HG03280 (cell line): Measurements from ENCODE around the gene GSK3A.
A peak's percentile ranks its signal among the peaks of the same experiment; 100 is the strongest.

Experiments used
- ATAC-seq: cut with Tn5 transposase; IDR thresholded peaks from one replicate; pipeline ENCODE4 v1.9.1; 2021; ENCODE audit warnings: mild to moderate bottlenecking, moderate library complexity; ENCODE audit not compliant: unreplicated experiment

GSK3A gene

DNA sequence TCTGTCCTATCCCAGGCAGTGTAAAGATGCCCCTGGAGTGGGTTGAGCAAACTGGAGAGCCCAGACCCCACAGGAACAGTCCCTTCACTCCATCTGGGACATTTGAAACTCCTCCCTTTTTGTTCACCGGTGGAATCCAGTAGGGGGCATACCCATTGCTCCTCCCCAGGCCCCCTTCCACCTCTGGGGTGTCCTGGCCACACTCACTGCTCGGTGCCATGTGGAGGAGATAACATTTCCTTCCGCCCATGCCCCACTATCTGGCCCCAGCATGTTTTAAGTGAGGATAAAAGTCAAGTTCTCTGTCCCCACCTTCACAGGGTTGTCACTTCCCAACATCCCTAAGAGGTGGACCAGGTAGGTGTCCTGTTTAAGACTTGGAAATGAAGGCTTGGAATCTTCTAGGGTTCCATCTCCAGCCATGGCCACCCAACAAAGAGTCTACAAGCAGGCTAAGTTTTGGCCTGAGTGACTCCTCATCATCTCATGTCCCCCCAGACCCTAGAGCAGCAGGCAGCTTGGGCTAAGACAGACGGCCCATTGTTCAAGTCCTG lies 13.0 kb downstream of the GSK3A start:
- no peak for ATAC-seq

DNA sequence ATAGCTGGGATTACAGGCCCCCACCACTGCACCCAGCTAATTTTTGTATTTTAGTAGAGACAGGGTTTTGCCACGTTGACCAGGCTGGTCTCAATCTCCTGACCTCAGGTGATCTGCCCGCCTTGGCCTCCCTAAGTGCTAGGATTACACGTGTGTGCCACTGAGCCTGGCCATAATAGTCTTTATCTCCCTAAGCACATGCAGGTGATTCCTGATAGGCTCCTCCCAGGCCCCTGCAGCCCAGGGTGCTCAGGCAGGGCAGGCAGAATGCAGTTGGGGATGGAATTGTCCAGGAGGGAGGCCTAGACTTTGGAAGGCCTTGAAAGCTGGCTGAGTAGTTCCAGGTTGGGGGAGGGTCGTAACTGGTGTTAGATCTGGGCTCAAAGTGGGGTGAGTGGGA lies 13.8 kb downstream of the GSK3A start:
- ATAC-seq, result no peak

DNA sequence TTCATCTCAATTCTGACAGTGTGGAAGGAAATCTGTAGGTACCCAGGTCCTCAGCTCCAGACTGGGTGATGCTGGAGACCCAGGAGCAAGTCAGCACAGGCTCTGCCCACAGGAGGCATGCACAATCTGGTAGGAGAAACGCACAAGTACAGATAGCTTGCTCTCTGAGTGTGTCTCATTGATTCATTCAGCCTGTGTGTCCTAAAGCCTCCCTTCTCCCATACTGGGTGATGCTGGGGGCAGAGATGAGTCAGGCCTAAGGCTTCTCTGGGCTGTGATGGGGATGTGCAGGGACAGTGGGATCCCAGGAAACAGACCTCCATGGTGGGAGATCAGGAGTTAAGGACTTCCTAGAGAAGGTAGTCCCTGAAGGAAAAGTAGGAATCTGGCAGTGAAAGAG lies 15.5 kb downstream of the GSK3A start:
- ATAC-seq, result no peak

DNA sequence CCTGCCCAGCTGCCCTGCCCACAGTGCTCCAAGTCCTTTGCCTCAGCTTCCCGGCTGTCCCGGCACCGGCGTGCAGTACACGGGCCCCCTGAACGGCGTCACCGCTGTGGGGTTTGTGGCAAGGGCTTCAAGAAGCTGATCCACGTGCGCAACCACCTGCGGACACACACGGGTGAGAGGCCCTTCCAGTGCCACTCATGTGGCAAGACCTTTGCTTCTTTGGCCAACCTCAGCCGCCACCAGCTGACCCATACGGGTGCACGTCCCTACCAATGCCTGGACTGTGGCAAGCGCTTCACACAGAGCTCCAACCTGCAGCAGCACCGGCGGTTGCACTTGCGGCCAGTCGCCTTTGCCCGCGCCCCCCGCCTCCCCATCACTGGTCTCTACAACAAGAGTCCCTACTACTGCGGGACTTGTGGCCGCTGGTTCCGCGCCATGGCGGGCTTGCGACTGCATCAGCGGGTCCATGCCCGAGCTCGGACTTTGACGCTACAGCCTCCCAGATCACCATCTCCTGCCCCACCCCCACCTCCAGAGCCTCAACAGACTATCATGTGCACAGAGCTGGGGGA lies 16.6 kb downstream of the GSK3A start:
- no peak for ATAC-seq

DNA sequence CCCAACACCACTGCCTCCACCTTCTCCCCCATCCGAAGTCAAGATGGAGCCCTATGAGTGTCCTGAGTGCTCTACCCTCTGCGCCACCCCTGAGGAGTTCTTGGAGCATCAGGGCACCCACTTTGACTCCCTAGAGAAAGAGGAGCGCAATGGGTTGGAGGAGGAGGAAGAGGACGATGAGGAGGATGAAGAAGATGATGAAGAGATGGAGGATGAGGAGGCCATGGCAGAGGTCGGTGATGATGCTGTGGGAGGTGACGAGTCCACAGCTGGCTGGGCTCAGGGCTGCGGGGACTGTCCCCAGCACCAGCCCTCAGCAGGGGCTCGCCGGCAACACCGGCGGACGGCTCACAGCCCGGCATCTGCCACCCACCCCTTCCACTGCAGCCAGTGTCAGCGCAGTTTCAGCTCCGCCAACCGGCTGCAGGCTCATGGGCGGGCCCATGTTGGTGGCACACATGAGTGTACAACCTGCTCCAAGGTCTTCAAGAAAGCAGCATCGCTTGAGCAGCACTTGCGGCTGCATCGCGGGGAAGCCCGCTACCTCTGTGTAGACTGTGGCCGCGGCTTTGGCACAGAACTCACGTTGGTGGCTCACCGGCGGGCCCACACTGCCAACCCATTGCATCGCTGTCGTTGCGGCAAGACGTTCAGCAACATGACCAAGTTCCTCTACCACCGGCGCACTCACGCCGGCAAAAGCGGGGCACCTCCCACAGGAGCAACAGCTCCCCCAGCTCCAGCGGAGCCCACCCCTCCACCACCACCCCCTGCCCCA lies 17.3 kb downstream of the GSK3A start:
- no peak for ATAC-seq

DNA sequence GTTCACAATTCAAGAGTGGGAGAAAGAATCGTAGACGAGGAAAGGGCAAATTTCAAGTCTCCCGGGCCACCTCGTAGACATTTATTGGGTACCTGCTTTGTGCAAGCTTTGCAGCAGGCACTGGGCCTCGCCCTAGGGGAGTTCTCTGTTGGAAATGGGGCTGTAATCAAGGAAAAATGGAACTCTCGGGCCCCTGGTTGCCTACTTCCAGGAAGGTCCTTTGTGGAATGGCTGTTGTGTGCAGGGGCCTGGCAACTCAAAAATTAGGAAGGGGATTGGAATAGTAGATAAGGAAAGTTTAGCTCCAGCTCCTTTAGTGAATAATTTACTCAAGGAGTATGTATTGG lies 21.7 kb downstream of the GSK3A start:
- ATAC-seq, result no peak

DNA sequence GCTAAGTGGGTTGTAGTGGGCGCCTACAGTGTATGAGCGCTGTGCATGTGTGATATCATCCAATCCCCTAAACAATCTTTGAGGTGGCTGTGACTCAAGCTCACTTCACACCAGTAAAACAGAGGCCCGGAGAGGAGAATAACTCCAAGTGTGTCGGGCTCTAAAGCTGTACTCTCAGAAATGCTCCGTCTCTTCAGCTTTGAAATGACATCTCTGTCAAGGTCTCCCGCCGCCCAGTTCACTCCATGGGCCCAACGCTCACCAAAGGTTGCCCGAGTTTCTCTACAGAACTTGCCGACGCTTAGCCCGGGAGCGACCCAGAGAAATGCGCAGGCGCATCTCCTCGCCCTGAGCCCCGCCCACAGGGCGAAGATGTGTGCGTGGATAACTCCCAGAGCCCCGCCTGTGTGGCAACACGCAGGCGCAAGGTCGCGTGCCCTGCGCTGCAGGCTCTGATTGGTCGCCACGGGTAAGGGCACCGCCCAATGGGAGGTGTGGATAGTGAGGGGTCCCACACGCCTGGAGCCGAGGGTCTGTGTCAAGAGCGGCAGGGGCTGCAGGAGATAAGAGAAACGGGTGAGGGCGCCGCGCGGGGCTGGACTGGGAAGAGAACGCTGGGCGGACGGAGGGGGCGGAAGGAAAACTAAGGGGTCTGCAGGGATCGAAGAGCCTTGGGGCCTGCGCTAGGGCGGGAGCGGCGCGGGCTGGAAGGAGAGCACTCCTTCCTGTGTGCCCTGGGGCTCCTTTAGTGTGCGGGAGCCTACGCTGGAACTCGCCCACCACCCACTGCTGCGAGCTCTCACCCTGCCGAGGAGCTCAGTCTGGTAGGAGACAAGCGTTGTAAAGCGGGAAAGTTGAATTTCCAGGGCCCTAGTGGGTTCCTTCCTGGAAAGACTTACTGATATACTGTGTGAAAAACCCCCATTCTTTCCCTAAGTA lies 22.3 kb downstream of the GSK3A start, which contains the start of gene ZNF526:
Gene ZNF526, plus strand, starts transcription at position 501 of the 939 bp plus-strand sequence. CDS start 4,092 bp downstream, outside the sequence.
- ATAC-seq, result peak; percentile 69

DNA sequence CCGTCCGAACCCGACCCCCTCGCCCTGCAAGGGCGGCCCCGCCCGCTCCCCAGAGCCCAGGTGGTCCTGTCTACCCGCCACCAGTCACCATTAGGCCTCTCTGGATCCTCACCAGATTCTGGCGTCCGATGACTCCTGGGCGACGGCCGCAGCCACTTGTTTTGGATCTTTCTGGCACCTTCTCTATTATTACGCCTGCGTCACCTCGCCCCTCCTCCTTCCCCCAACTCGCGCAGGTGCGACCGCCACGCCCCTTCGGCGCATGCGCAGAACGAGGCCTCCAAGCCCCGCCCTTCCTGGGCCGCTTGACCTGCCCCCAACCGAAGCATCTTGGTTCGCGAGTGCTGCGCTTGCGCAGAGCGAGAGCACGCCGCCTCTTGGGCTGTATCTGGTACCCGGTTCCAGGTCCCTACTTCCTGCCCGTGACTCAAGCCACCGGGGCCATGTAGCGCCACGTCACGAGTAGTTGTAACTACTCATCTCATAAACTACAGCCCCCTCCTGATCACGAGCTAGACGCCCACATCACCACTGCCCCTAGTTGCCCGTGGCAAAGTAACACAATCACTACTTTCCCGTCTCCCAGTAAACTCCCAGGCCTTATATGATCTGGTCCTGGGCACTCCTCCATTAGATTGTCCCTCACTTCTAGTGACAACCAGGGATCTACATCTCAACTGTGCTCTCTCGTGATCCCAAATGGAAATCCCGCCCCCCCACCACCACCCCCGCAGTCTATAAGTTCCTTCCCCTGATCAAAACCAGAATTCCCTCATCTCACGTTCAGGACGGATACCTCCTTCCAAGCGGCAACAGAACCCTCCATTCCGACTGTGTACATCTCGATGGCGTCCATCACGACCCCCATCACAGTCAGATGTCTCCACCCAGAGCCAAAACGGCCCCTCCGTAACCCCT lies 24.6 kb downstream of the GSK3A start, which contains the start of gene DEDD2:
Gene DEDD2, minus strand, starts transcription at position 158 of the 918 bp plus-strand sequence. CDS start 670 bp downstream, outside the sequence.
- ATAC-seq, result peak; percentile 67

DNA sequence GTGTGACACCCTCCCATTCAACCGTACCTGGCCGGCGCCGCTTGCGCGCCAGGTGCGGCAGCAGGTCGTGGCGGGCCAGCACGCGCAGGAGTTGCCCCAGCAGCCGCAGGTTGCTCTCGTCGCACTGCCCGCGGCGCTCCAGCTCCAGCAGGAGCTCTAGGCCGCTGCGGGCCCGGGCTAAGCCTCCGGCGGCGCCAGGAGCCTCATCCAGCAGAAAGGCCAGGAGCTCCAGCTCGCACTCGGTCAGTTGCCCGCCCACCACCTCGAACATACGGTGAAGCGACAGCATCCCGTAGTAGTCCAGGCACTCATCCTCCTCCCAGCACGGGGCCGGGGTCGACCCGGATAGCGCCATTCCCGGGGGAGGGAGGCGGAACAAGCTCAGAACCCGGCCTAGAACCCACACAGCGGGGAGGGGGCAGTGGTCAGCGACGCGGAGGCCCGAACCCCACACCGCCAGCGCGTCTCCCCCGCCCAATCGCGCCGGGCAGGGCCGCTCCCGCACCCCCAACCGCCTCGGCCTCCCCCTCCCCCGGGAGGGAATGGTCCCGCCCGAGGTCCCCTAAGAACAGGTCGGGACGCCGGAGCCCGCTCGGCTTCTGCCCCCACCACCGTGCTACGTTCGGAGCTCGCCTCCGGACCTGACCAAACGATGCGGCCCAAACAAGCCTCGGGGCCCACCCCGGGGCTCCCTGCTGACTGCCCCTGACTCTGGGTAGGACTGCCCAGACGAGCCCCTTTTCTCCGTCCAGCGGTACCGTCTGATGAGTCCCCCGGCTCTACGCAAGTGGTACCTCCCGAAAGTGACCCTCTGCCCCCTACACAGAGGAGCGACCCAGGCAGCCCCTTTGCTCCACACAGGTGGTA lies 25.5 kb downstream of the GSK3A start:
- peak; percentile 4 for ATAC-seq

DNA sequence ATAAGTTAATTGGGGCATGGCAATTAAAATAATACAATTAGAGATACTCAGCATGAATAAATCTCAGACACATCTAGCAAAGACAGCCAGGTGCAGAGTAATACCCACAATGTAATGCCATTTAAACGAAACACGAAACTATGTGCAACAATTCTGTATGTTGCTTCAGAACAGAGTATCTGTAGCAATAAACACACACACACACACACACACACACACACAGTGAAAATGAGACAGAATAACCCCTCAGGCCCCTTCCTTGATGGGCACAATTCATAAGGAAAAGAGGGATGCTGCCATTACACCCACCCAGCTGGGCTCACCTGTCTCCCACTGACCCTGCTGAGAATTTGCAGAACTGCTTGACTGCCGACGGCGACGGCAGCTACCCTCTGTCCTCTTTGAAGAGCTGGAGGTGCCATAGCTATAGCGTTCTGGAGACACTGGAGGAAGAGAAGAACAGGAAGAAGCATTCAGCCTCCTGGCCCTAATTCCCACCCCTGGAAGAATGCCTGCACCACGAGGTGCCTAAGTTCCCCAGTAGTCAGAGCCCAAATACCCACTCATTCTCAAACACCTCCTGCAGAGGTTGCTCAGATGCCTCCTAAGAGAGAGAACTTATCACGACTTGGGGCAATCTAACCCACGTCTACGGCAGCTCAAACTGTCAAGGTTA lies 27.5 kb downstream of the GSK3A start:
- ATAC-seq, result no peak

DNA sequence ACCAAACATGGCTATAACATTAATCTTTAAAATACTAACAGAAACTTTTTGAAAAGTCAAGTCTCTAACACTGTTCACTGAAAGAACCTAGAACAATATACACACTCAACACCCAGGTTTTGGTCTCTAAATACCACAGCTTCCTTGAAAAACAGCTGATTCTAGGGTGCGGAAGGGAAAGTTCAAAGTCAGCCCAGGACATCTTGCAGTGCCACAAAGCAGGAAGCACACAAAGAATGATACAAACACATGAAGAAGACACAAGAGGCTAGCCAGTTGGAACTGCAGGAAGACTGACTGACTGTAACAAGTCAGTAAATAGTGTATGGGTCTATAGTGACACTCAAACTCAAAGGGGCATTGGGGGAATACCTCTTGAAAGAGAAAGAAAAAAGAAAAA lies 29.5 kb downstream of the GSK3A start:
- ATAC-seq, result no peak

DNA sequence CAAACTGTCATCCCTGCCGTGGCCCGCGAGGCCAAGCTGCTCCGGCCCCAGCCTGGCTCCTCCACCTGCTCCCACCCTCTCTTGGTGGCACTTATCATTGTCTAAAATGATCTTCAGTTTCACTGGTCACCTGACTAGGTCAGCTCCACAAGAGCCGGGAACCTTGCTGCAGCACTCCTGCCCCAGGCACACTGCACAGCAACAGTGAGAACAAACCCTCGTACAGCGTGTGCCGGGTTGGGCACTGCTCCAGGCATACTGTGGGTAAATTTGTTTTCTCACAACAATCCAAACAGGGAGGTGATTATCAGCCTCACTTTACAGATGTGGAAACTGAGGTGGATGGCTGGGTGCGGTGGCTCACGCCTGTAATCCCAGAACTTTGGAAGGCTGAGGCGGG lies 33.8 kb downstream of the GSK3A start:
- no peak for ATAC-seq

DNA sequence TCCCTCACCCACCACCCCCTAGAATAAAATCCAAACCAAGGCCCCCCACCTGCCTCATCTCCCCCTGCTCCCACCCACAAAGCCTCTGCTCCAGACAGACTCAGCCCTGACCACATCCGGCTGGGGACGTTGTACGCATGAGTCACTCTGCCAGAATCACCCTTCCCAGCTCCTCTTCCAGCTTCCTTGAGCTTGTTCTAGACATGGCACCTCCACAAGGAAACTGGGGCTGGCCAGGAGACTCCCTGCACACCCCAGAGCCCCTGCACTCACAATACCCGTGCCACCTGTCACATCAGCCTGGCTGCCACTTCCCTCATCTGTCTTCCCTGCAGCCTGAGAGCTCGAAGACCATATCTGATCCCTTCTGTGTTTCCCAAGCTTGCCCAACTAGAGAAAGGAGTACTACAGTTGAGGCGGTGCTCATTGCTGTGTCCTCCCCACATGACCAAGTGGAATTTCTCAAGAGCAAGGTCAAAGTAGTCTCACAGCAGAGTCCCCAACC lies 34.6 kb downstream of the GSK3A start:
- no peak for ATAC-seq

DNA sequence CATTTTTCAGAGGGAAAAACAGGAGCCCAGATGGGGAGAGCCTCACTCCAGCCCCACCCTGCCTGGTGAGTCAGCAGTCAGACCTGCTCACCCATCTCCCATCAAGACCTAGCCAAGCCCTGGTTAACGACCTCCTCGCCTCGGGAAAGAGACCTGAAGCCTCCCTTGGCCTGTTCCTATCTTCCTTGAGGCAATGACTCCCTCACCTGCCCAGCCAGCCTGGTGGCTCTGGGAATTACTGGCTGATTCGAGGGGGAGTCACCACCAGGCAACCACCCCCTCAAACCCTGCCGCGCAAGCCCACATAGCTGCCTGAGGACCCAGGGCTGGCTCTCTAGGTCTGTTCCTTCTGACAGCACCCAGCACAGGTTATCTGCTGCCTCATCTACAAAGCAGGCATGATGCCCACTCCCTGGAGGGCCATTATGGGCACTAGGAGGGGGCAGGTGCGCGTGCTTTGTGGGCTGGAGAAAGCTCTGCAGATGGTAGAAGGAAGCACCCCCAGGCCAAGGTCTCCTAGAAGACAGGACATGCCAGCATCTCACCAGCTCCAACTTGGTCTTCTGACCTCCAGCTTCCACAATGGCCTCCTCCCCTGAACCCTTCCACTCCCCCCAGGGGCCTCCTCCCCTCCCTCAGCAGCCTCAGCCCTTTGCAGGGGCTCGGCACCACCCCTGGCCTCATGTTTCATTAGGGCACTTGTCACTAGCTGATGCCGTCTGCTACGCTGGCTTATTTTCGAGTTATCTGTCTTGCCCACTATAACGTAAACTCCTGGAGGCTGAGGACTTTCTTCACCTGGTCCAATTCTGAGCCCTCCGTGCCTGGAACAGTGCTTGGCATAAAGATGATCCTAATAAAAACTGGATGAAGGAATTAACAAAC lies 35.3 kb downstream of the GSK3A start:
- ATAC-seq, result no peak

DNA sequence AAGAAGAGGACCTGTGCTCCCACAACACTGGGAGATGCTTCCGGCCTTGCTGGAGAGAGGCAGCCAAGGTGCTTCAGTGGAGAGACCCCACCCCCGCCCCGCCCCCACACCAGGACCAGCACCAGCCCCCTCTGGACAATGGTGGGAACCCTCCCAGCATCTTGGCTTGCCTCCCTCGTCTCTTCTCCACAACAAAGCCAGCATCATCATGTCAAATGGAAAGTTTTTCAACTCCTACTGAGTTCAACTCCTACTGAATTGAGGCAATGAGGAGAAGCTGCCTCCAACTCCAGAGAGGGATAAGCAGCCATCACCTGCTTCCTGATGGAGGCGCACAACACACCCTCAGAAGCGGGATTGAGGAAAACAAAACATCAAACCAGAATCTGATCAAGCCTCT lies 37.7 kb downstream of the GSK3A start:
- no peak for ATAC-seq

DNA sequence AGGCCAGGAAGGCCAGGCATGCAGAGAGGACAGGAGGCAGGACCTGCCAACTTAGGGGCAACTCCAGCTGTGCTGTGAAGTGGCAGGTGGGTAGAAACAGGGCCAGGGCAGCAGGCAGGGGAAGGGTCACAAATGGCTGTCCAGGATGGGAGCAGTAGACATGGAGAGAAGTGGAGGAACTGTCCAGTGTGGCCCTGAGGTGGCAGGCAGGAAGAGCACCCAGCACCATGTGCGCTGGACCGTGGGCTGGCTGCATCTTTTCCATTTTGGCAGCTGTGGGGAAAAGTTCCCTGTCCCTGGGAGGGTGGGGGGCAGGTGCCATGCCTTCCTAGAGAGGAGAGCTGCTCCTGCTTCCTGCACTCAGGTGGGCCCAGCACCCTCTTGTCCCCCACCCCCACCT lies 38.7 kb downstream of the GSK3A start:
- ATAC-seq, result no peak

DNA sequence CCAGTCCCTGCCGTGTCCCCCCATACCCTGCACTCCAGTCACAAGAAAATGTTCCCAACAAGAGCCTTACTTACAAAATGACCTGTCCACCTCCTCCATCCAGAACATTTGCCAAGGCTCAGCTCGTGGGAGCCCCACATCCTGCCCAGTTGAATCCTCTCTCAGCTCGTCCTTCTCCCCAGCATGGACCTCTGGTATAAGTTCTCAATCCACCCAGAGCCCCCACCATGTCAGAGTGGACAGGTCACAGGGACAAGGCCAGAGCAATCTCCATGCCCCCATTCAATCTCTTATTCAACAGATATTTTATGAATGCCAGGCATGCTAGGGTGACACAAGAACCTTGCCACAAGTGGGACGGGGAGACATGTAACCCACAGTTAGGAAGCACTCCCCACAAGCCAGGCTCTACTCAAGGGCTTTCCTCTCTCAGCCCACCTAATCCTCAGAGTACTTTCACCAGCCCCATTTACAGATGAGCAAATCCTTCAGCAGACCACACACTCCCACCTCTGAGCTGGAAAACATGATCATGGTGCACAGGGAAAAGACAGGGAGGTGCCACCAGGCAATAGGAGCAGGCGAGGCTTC lies 40.0 kb downstream of the GSK3A start:
- no peak for ATAC-seq
